Ovary (tissue), 9 donors: ENCODE measurements around the gene CMTM1. TPM values are rescaled to one million over a fixed set of nuclear protein-coding genes. Genes with fewer than 3 reads are reported as not detected.

Experiments used
- DNase-seq, 5 donors: peaks; one replicate each; pipeline ENCODE4 v3.0.0-alpha.2; 2019 to 2020
- H3K27ac ChIP-seq, 2 donors: fragments of 200-600 bp; one replicate each; pipeline versions ENCODE4 v1.5.1 to v1.8.0; 2019 to 2022
- H3K27me3 ChIP-seq: fragments of 200-600 bp; one replicate; pipeline ENCODE4 v1.8.0; 2022
- H3K36me3 ChIP-seq: fragments of 200-600 bp; sonication (generic); one replicate; pipeline ENCODE4 v1.5.1; 2019
- H3K4me1 ChIP-seq: one replicate; pipeline ENCODE4 v1.8.1; 2013; ENCODE audit warnings: mild to moderate bottlenecking, moderate library complexity; ENCODE audit not compliant: insufficient read depth
- H3K4me3 ChIP-seq: fragments of 200-600 bp; sonication (generic); one replicate; pipeline ENCODE4 v1.5.1; 2017
- H3K9me3 ChIP-seq, 2 donors: fragments of 200-600 bp in 1 of 2; sonication (generic) in 1 of 2; one replicate each; pipeline versions ENCODE4 v1.5.1 to v1.8.1; 2013 to 2019; ENCODE audit warnings: mild to moderate bottlenecking in 1 of 2, moderate library complexity in 1 of 2
- EP300 ChIP-seq: sonication (generic); formaldehyde crosslinking; IDR thresholded peaks from one replicate; pipeline ENCODE4 v1.6.1; 2017; ENCODE audit warnings: antibody characterized with exemption
- POLR2A ChIP-seq: fragments of 450-650 bp; IDR thresholded peaks from one replicate; pipeline ENCODE4 v1.6.1; 2017; ENCODE audit warnings: antibody characterized with exemption, mild to moderate bottlenecking, moderate library complexity
- WGBS, 3 donors: extraction: QIAGEN DNeasy Blood & Tissue Kit in 1 of 3; methylation state at CpG; one replicate each; pipeline versions ENCODE4 v1.1.5 to v1.1.7; 2013 to 2017; 5-methylcytosine and 5-hydroxymethylcytosine counted together
- intact Hi-C, 4 donors: fragments of 100-400 bp; cut with DNase I; formaldehyde crosslinking; loops; one replicate each; pipeline versions ENCODE4 v1.11.0 to v1.15.1; 2022 to 2023
- polyA plus RNA-seq, 2 donors: library from polyadenylated mRNA; stranded (reverse); fragments of 200-250 nt in 1 of 2; fragments of 350-450 nt in 1 of 2; fragmentation: Illumina TruSeq in 1 of 2; extraction: RNeasy Lipid Tissue Mini Kit (QIAGEN cat#74804) in 1 of 2; gene quantifications; one replicate each; pipeline ENCODE4 v1.2.3, GENCODE V29; 2013 to 2014
- total RNA-seq, 7 donors: library from RNA; depleted of rRNA in 2 of 7; stranded (reverse); fragments of >200 nt in 2 of 7; fragmentation: NEBNext Ultra II Directional in 3 of 7; extraction: Animal tissue kit (Norgen Biotek cat#: 25700) in 3 of 7; gene quantifications; one replicate each; pipeline versions ENCODE4 v1.1.0 to v1.2.4, GENCODE V29; 2016 to 2023
- TF ChIP-seq, protein P1 (sequence below), 3 donors: fragments of 450-650 bp in 2 of 3; fragments of 200-600 bp in 1 of 3; IDR thresholded peaks; one replicate each; pipeline versions ENCODE4 v1.5.1 to v1.8.0; 2016 to 2022; ENCODE audit warnings: antibody characterized with exemption in 3 of 3, mild to moderate bottlenecking in 1 of 3
- donor health status: DM: no; HTN: no; CAD: no; lungs with moderate emphysema.
- donor health status: DM: no; HTN: no; CAD: no.
- donor health status: Bipolar disorder and iron deficiency.
- donor health status: DM: yes; HTN: yes; CAD: no.
- donor health status: DM: no; HTN: no; CAD: no.
- donor health status: DM: yes; HTN: yes; CAD: no.

The CMTM1 gene
- total and polyA plus RNA-seq, 9 donors, result 0.22 to 7.1 (median 3.6) TPM

DNA sequence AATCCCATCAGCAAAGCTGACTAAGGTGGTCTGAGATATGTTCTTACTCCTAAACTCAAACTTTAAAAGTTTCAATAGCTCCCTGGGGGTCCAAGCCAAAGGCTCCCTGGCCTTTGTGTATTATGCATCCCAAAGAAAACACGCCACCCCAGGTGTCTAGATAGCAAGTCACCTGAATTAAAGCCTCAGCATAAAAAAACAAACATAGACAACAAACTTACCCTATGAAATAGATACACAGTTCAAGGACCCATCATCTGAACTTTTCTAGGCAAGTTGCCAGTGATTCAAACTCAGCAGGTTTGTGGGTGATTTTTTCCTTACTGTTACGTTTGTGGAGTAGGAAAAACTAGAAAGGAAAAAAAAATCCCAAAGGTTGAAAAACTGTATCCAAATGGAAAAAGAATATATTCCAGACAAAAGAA lies 50.8 kb downstream of the CMTM1 start:
- Histone ChIP-seq H3K9me3 (no peaks in the 10 kb centered on the region), H3K27me3 (no peaks in the 10 kb centered on the region), H3K27ac (no peak overlapping the region), H3K36me3 (no peaks in the 10 kb centered on the region), H3K4me3 (no peak overlapping the region), H3K4me1 (peaks cover 3% of the 10 kb centered on the region)
- intact Hi-C loops, result no loop called here
- DNase-seq, result no peak
- TF ChIP-seq POLR2A (no peak), EP300 (no peak)
- TF ChIP-seq, protein P1, sequence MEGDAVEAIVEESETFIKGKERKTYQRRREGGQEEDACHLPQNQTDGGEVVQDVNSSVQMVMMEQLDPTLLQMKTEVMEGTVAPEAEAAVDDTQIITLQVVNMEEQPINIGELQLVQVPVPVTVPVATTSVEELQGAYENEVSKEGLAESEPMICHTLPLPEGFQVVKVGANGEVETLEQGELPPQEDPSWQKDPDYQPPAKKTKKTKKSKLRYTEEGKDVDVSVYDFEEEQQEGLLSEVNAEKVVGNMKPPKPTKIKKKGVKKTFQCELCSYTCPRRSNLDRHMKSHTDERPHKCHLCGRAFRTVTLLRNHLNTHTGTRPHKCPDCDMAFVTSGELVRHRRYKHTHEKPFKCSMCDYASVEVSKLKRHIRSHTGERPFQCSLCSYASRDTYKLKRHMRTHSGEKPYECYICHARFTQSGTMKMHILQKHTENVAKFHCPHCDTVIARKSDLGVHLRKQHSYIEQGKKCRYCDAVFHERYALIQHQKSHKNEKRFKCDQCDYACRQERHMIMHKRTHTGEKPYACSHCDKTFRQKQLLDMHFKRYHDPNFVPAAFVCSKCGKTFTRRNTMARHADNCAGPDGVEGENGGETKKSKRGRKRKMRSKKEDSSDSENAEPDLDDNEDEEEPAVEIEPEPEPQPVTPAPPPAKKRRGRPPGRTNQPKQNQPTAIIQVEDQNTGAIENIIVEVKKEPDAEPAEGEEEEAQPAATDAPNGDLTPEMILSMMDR (IDR thresholded peaks at IDR 0.05), result no peak
- 65 to 75% (median 68%) methylated on average over 2 of the region's 2 CpGs for WGBS, 3 donors

DNA sequence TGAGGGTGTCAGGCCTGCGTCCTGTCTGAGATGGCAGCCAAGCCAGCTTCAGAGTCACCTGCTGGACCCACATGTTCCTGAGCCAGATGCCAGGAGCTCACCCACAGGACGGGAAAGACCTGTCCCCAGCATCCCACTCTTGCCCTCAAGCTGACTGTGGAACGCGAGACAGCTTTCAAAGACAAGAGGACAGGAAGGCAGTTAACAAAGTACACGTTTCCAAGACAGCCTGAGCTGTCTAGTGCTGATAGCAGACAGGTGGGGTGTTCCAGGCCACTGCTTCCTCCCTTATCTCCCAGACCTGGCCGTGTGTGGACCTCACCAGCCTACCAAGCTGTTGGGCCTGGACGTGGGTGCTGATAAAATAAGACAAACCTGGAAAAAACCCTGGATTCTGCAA lies 51.5 kb downstream of the CMTM1 start:
- Histone ChIP-seq H3K9me3 (no peaks in the 10 kb centered on the region), H3K27ac (no peak overlapping the region), H3K4me3 (no peak overlapping the region), H3K27me3 (no peaks in the 10 kb centered on the region), H3K4me1 (peaks cover 3% of the 10 kb centered on the region), H3K36me3 (no peaks in the 10 kb centered on the region)
- peak in 1 of 5 donors; percentile 24 for DNase-seq
- intact Hi-C loops, result no loop called here
- TF ChIP-seq POLR2A (no peak), EP300 (no peak)
- TF ChIP-seq, protein P1 (IDR thresholded peaks at IDR 0.05), result no peak
- WGBS, 3 donors, result 44 to 60% (median 46%) methylated on average over 7 of the region's 7 CpGs

DNA sequence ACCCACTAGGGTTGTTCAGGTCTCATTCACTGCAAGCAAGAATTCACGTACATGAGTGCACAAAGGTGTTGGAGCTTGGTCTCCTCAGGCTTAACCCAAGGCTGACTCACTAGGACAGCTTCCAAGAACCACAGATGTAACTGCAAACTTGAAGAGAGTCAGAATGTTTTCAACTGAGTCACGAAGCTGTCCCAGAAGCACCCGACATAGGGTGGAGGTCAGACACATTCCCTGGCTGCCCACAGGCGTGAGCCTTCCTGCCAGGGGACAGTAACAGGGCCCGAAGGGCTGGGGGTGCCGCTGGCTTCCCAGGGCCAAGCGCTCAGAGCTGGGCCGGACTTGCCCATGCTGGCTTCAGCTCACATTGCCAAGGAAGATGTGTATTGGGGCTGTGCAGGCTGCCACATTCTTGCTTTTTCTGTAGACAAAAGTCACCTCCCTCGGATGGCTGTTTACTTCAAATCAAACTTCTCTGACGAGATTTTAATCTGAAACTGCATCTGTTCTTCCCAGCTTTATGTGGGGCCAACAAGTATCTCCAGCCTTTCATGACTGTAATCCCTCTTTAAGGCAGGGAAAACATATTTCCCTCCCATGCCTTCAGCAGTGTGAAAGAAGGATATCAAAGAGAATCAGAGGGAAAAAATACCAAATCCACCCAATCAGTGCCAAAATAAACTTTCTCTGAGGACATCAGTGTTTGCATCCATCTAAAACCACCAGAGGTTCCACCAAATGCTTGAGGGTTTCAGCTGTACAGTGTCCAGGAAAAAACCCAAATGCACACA lies 52.5 kb downstream of the CMTM1 start:
- DNase-seq, result peak in 2 of 5 donors; percentile 34 to 41

DNA sequence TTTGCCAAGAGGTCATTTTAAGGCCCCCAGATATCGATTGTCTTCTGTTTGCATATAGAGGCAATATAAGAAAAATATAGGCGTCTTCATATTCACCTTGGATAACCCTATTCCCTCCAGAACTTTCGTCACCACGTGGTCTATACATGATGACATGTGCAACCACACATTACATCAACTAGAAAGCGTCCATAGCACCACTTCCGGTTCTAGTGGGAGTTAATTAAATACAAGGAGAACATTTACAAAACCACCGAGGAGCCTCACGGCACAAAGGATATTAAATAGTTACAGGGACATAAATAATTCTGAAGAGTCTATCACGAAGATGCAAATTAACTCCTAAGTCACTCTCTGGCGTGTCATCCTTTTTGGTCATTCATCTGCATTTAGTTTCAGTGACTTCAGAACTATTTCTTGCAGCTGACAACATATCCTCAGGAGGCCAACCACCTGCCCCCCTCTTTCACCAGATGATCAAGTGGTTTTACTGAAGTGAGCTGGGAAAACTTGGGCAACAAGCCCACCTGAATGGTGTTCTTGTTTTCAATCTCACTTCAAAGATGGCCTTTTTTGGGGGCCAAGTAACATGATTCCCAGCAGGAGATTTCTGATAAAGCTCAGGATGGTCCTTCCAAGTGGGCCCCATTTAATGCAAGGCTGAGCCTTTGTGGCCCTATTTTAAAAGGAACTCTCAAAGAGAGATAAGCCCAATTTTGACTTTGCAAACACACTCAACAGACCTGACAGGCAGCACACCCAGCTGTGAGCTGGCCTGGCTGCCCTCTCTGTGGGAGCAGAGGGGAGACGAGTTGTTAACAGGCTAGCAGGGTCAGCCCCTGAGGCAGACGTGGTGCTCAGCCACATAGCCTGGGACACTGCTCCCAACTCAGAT lies 53.5 kb downstream of the CMTM1 start:
- H3K36me3 ChIP-seq, result no peaks in the 10 kb centered on the region
- no peaks in the 10 kb centered on the region for H3K27me3 ChIP-seq
- intact Hi-C loops, result loop anchor here in 1 of 4 donors (10.0 kb wide), 1 partner anchor 1155 kb away; no protein-coding TSS in a partner anchor
- WGBS, 3 donors, result 78 to 82% (median 80%) methylated on average over 12 of the region's 12 CpGs
- no peak for TF ChIP-seq EP300
- TF ChIP-seq, protein P1 (IDR thresholded peaks at IDR 0.05), result no peak
- no peak for TF ChIP-seq POLR2A
- peaks cover 3% of the 10 kb centered on the region for H3K4me1 ChIP-seq
- no peak overlapping the region for H3K4me3 ChIP-seq
- DNase-seq, result no peak
- no peaks in the 10 kb centered on the region for H3K9me3 ChIP-seq
- H3K27ac ChIP-seq, result no peak overlapping the region

More for the DNA sequence above, 52.5 kb downstream of the CMTM1 start:
- H3K27ac ChIP-seq, result no peak overlapping the region
- H3K4me3 ChIP-seq, result no peak overlapping the region
- H3K9me3 ChIP-seq, result no peaks in the 10 kb centered on the region
- no peaks in the 10 kb centered on the region for H3K27me3 ChIP-seq
- intact Hi-C loops, result no loop called here
- no peaks in the 10 kb centered on the region for H3K36me3 ChIP-seq
- peaks cover 3% of the 10 kb centered on the region for H3K4me1 ChIP-seq
- 41 to 48% (median 47%) methylated on average over 8 to 10 of the region's 10 CpGs for WGBS, 3 donors
- TF ChIP-seq EP300 (no peak), POLR2A (no peak)
- TF ChIP-seq, protein P1 (IDR thresholded peaks at IDR 0.05), result no peak
